HG03103 (cell line): ENCODE data around the gene ABCC2.
"Not testable (repeated sequence)": the region's sequence is repeated elsewhere in the genome, so short reads cannot be mapped to it uniquely, and the experiment has no call there.

Experiments
- ATAC-seq: cut with Tn5 transposase; IDR thresholded peaks from one replicate; pipeline ENCODE4 v1.9.1; 2021; ENCODE audit warnings: low read depth; ENCODE audit not compliant: unreplicated experiment

ABCC2 gene

GRCh38 chr10:99850767-99851340 is 68.4 kb downstream of the ABCC2 start:
- no peak for ATAC-seq

- ATAC-seq, result no peak
These were observed 69.4 kb downstream of the ABCC2 start for GRCh38 chr10:99851825-99852224.

GRCh38 chr10:99852481-99853213 is 70.2 kb downstream of the ABCC2 start:
- ATAC-seq, result no peak

GRCh38 chr10:99853655-99854054 is 71.2 kb downstream of the ABCC2 start:
- ATAC-seq, result no peak

GRCh38 chr10:99854860-99855259 is 72.4 kb downstream of the ABCC2 start:
- no peak for ATAC-seq

GRCh38 chr10:99855479-99856071 is 73.1 kb downstream of the ABCC2 start:
- ATAC-seq, result no peak

GRCh38 chr10:99858849-99859248 is 76.4 kb downstream of the ABCC2 start:
- no peak for ATAC-seq

- no peak for ATAC-seq
These were observed 77.1 kb downstream of the ABCC2 start for GRCh38 chr10:99859585-99859984.

- ATAC-seq, result no peak
These were observed 78.0 kb downstream of the ABCC2 start for GRCh38 chr10:99860466-99860865.

- ATAC-seq, result not testable (repeated sequence)
These were observed 81.2 kb downstream of the ABCC2 start for GRCh38 chr10:99863535-99864240.

GRCh38 chr10:99867250-99867649 is 84.8 kb downstream of the ABCC2 start:
- ATAC-seq, result not testable (repeated sequence)

GRCh38 chr10:99869581-99870122 is 87.2 kb downstream of the ABCC2 start:
- no peak for ATAC-seq

GRCh38 chr10:99870123-99870730 is 87.8 kb downstream of the ABCC2 start:
- peak; percentile 58 for ATAC-seq

- no peak for ATAC-seq
These were observed 90.1 kb downstream of the ABCC2 start for GRCh38 chr10:99872367-99873162.

GRCh38 chr10:99873846-99874245 is 91.4 kb downstream of the ABCC2 start:
- ATAC-seq, result no peak

GRCh38 chr10:99874341-99875085 is 92.1 kb downstream of the ABCC2 start:
- no peak for ATAC-seq

GRCh38 chr10:99875473-99875872 is 93.0 kb downstream of the ABCC2 start:
- ATAC-seq, result no peak

GRCh38 chr10:99880080-99880835 is 97.8 kb downstream of the ABCC2 start:
- no peak for ATAC-seq
